NCI-H2171 (cell line): ENCODE data around the gene UNC80.

Experiments used
- DNase-seq: peaks from one replicate; lab custom pipeline; 2025; lab: John Stamatoyannopoulos, UW

The UNC80 gene

GRCh38 chr2:209908511-209908910, 136.9 kb downstream of the UNC80 start:
- no peak for DNase-seq

GRCh38 chr2:209911486-209911885, 139.9 kb downstream of the UNC80 start:
- DNase-seq: no peak

- peak; percentile 78 for DNase-seq
Observed at GRCh38 chr2:209913786-209914345, 142.2 kb downstream of the UNC80 start.

- no peak for DNase-seq
Observed at GRCh38 chr2:209917154-209917771, 145.6 kb downstream of the UNC80 start.

- no peak for DNase-seq
Observed at GRCh38 chr2:209918251-209918650, 146.6 kb downstream of the UNC80 start.

GRCh38 chr2:209922116-209922515, 150.5 kb downstream of the UNC80 start:
- DNase-seq: no peak

GRCh38 chr2:209929369-209929768, 157.7 kb downstream of the UNC80 start:
- no peak for DNase-seq

GRCh38 chr2:209933499-209934483, 162.2 kb downstream of the UNC80 start:
- DNase-seq: no peak

- DNase-seq: no peak
Observed at GRCh38 chr2:209936106-209936666, 164.6 kb downstream of the UNC80 start.

GRCh38 chr2:209937893-209938292, 166.3 kb downstream of the UNC80 start:
- no peak for DNase-seq

- no peak for DNase-seq
Observed at GRCh38 chr2:209938906-209939305, 167.3 kb downstream of the UNC80 start.

GRCh38 chr2:209940936-209941335, 169.3 kb downstream of the UNC80 start:
- DNase-seq: no peak

GRCh38 chr2:209942426-209942825, 170.8 kb downstream of the UNC80 start:
- DNase-seq: no peak

- no peak for DNase-seq
Observed at GRCh38 chr2:209942936-209943605, 171.4 kb downstream of the UNC80 start.

GRCh38 chr2:209943776-209944175, 172.1 kb downstream of the UNC80 start:
- no peak for DNase-seq

GRCh38 chr2:209946539-209946938, 174.9 kb downstream of the UNC80 start:
- DNase-seq: no peak

GRCh38 chr2:209956271-209956670, 184.6 kb downstream of the UNC80 start:
- no peak for DNase-seq

GRCh38 chr2:209958016-209958415, 186.4 kb downstream of the UNC80 start:
- no peak for DNase-seq

- DNase-seq: no peak
Observed at GRCh38 chr2:209960045-209960444, 188.4 kb downstream of the UNC80 start.

- peak; percentile 37 for DNase-seq
Observed at GRCh38 chr2:209960676-209961630, 189.3 kb downstream of the UNC80 start.

GRCh38 chr2:209965723-209966122, 194.1 kb downstream of the UNC80 start:
- no peak for DNase-seq
